ENCODE results near the gene PRSS36.

Gene PRSS36

DNA sequence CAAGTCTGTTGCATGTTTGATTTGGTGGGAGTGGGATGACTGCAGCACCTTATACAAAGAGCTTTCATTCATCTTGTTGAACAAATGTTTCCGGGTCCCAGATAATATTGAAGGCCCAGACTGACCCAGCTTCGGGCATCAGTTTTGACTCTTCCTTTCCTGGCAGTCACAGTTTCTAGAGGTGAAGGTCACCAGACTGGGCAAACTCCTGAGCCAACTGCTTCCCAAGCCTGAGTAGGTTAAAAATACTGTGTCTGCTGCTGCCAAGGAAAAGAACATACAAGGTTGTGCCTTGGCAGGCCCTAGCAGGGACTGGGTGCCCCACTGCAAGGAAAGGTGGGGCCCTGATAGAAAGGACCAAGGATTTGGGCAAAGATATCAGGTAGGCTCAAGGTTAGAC lies 37.2 kb downstream of the PRSS36 start:
- no peaks in the 10 kb centered on the region for H3K4me1 ChIP-seq (ENCODE audit: control insufficient read depth, low read depth, low read length)
- H4K8ac ChIP-seq (ENCODE audit: low read depth, low read length): no peak overlapping the region
- WGBS (ENCODE audit: extremely low coverage, insufficient coverage, low lambda C conversion rate): no CpG with 5 or more reads among the region's 2 CpGs
- no peak overlapping the region for H2BK5ac ChIP-seq (ENCODE audit: low read length)
- H3K4ac ChIP-seq (ENCODE audit: low read depth, low read length): no peak overlapping the region
- H3K18ac ChIP-seq (ENCODE audit: low read length): no peak overlapping the region
- H3K23ac ChIP-seq (ENCODE audit: low read length): no peak overlapping the region
- no peak overlapping the region for H3K9ac ChIP-seq (ENCODE audit: low read length)
- H3K4me3 ChIP-seq (ENCODE audit: low read length): no peak overlapping the region
- H3K56ac ChIP-seq (ENCODE audit: low read length): no peak overlapping the region
- no peak overlapping the region for H2BK120ac ChIP-seq (ENCODE audit: low read depth, low read length)
- H3K27me3 ChIP-seq (ENCODE audit: insufficient read depth, low read length, poor library complexity): no peaks in the 10 kb centered on the region
- H3K79me2 ChIP-seq (ENCODE audit: control insufficient read depth, insufficient read depth, low read length): no peaks in the 10 kb centered on the region
- H3K27ac ChIP-seq (ENCODE audit: low read depth, low read length): no peak overlapping the region
- no peak overlapping the region for H2BK15ac ChIP-seq (replicated peaks; ENCODE audit: low read depth)
- H3K79me1 ChIP-seq (ENCODE audit: low read length): peaks cover 4% of the 10 kb centered on the region
- no peak overlapping the region for H2AK5ac ChIP-seq (ENCODE audit: low read length)
- no peak overlapping the region for H4K5ac ChIP-seq (ENCODE audit: low read length)
- no peak for DNase-seq
- H3K36me3 ChIP-seq (ENCODE audit: control insufficient read depth, insufficient read depth, low read length): peaks cover 4% of the 10 kb centered on the region
- no peak overlapping the region for H3K4me2 ChIP-seq (ENCODE audit: low read length)

DNA sequence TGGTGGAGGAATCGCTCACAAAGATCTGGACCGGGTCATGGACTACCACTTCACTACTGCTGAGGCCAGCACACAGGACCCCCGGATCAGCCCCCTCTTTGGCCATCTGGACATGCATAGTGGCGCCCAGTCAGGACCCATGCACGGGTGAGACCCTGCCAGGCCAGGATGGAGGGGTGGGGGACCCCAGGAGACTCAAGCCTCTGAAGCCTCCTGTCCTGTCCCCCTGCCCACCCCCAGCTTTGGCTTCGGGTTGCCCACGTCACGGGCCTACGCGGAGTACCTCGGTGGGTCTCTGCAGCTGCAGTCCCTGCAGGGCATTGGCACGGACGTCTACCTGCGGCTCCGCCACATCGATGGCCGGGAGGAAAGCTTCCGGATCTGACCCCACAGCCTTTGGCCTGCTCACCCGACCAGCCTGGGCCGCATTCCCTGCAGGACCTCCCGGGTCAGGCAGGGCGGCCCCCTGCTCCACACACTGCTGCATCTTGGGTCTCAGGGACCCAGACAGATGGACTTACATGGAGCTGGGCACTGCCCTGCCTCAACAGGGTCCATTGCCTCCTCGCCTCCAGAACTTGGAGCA lies 37.9 kb downstream of the PRSS36 start:
- H3K23ac ChIP-seq (ENCODE audit: low read length): no peak overlapping the region
- H2AK5ac ChIP-seq (ENCODE audit: low read length): no peak overlapping the region
- no peak overlapping the region for H2BK120ac ChIP-seq (ENCODE audit: low read depth, low read length)
- no peak overlapping the region for H2BK15ac ChIP-seq (replicated peaks; ENCODE audit: low read depth)
- H3K18ac ChIP-seq (ENCODE audit: low read length): no peak overlapping the region
- H3K79me1 ChIP-seq (ENCODE audit: low read length): peaks cover 4% of the 10 kb centered on the region
- WGBS (ENCODE audit: extremely low coverage, insufficient coverage, low lambda C conversion rate): no CpG with 5 or more reads among the region's 23 CpGs
- H4K5ac ChIP-seq (ENCODE audit: low read length): no peak overlapping the region
- H3K56ac ChIP-seq (ENCODE audit: low read length): no peak overlapping the region
- no peaks in the 10 kb centered on the region for H3K4me1 ChIP-seq (ENCODE audit: control insufficient read depth, low read depth, low read length)
- no peak for DNase-seq
- H3K79me2 ChIP-seq (ENCODE audit: control insufficient read depth, insufficient read depth, low read length): no peaks in the 10 kb centered on the region
- no peak overlapping the region for H3K27ac ChIP-seq (ENCODE audit: low read depth, low read length)
- no peak overlapping the region for H3K4me3 ChIP-seq (ENCODE audit: low read length)
- H3K9ac ChIP-seq (ENCODE audit: low read length): no peak overlapping the region
- H3K27me3 ChIP-seq (ENCODE audit: insufficient read depth, low read length, poor library complexity): no peaks in the 10 kb centered on the region
- no peak overlapping the region for H3K4ac ChIP-seq (ENCODE audit: low read depth, low read length)
- no peak overlapping the region for H4K8ac ChIP-seq (ENCODE audit: low read depth, low read length)
- H3K36me3 ChIP-seq (ENCODE audit: control insufficient read depth, insufficient read depth, low read length): peaks cover 4% of the 10 kb centered on the region
- no peak overlapping the region for H2BK5ac ChIP-seq (ENCODE audit: low read length)
- H3K4me2 ChIP-seq (ENCODE audit: low read length): no peak overlapping the region

DNA sequence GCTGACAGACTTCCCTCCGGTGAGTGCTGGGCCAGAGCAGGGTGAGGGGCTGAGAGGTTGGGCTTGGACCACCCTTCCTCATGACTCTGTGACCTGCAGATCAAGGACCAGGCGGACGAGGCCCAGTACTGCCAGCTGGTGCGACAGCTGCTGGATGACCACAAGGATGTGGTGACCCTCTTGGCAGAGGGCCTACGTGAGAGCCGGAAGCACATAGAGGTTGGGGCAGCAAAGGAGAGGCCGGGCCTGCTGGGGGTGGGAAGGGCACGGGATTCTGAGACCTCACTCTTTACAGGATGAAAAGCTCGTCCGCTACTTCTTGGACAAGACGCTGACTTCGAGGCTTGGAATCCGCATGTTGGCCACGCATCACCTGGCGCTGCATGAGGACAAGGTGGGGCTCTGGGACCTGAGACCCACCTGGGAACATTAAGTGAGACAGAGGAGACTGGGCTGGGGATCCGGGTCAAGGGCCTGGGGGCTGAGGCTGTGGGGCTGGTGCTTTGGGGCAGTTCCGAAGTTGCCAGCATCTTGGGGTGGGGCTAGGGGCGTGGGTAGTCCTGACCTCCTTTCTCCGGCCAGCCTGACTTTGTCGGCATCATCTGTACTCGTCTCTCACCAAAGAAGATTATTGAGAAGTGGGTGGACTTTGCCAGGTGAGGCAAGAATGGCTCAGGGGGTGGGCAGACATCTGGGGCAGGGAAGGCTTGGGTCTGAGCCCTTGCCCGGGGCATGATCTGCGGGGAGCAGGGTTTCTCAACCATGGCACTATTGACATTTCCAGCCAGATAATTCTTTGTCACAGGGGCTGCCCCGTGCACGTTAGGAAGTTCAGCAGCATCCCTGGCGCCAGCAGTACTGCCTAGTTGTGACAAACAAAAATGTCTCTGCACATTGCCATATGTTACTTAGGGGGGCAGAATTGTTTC lies 39.5 kb downstream of the PRSS36 start:
- no peak overlapping the region for H2BK5ac ChIP-seq (ENCODE audit: low read length)
- no peak overlapping the region for H2AK5ac ChIP-seq (ENCODE audit: low read length)
- no peak overlapping the region for H3K27ac ChIP-seq (ENCODE audit: low read depth, low read length)
- peaks cover 4% of the 10 kb centered on the region for H3K36me3 ChIP-seq (ENCODE audit: control insufficient read depth, insufficient read depth, low read length)
- H3K56ac ChIP-seq (ENCODE audit: low read length): no peak overlapping the region
- peaks cover 4% of the 10 kb centered on the region for H3K79me1 ChIP-seq (ENCODE audit: low read length)
- H3K4me2 ChIP-seq (ENCODE audit: low read length): no peak overlapping the region
- H3K27me3 ChIP-seq (ENCODE audit: insufficient read depth, low read length, poor library complexity): no peaks in the 10 kb centered on the region
- no peak overlapping the region for H3K9ac ChIP-seq (ENCODE audit: low read length)
- no CpG with 5 or more reads among the region's 26 CpGs for WGBS (ENCODE audit: extremely low coverage, insufficient coverage, low lambda C conversion rate)
- DNase-seq: no peak
- H3K79me2 ChIP-seq (ENCODE audit: control insufficient read depth, insufficient read depth, low read length): no peaks in the 10 kb centered on the region
- H4K8ac ChIP-seq (ENCODE audit: low read depth, low read length): no peak overlapping the region
- H3K4me1 ChIP-seq (ENCODE audit: control insufficient read depth, low read depth, low read length): no peaks in the 10 kb centered on the region
- H3K23ac ChIP-seq (ENCODE audit: low read length): no peak overlapping the region
- H2BK15ac ChIP-seq (replicated peaks; ENCODE audit: low read depth): no peak overlapping the region
- no peak overlapping the region for H2BK120ac ChIP-seq (ENCODE audit: low read depth, low read length)
- no peak overlapping the region for H3K18ac ChIP-seq (ENCODE audit: low read length)
- no peak overlapping the region for H3K4me3 ChIP-seq (ENCODE audit: low read length)
- no peak overlapping the region for H4K5ac ChIP-seq (ENCODE audit: low read length)
- H3K4ac ChIP-seq (ENCODE audit: low read depth, low read length): no peak overlapping the region

DNA sequence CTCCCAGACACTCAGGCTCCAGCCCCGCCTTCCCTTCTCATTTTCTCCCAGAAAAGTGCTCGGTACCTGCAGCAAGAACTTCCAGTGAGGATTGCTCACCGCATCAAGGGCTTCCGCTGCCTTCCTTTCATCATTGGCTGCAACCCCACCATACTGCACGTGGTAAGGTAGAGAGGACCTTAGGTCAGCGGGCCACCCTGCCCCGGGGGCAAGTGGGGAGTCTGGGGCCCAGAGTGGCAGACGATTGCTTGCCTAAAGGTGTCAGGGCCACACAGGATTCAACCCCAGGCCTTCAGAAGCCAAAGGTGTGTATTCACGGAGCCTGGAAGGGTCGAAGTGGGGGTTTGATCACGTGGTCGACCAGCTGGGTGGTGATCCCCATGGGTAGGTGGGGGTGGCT lies 40.2 kb downstream of the PRSS36 start:
- no peak overlapping the region for H3K4me3 ChIP-seq (ENCODE audit: low read length)
- no peaks in the 10 kb centered on the region for H3K79me2 ChIP-seq (ENCODE audit: control insufficient read depth, insufficient read depth, low read length)
- no peak overlapping the region for H3K9ac ChIP-seq (ENCODE audit: low read length)
- no peak overlapping the region for H3K27ac ChIP-seq (ENCODE audit: low read depth, low read length)
- H3K4me2 ChIP-seq (ENCODE audit: low read length): no peak overlapping the region
- H2BK15ac ChIP-seq (replicated peaks; ENCODE audit: low read depth): no peak overlapping the region
- H2BK120ac ChIP-seq (ENCODE audit: low read depth, low read length): no peak overlapping the region
- no peak overlapping the region for H3K18ac ChIP-seq (ENCODE audit: low read length)
- H3K36me3 ChIP-seq (ENCODE audit: control insufficient read depth, insufficient read depth, low read length): peaks cover 4% of the 10 kb centered on the region
- no peak overlapping the region for H3K4ac ChIP-seq (ENCODE audit: low read depth, low read length)
- no peaks in the 10 kb centered on the region for H3K27me3 ChIP-seq (ENCODE audit: insufficient read depth, low read length, poor library complexity)
- H2AK5ac ChIP-seq (ENCODE audit: low read length): no peak overlapping the region
- H3K23ac ChIP-seq (ENCODE audit: low read length): no peak overlapping the region
- H3K56ac ChIP-seq (ENCODE audit: low read length): no peak overlapping the region
- DNase-seq: no peak
- WGBS (ENCODE audit: extremely low coverage, insufficient coverage, low lambda C conversion rate): no CpG with 5 or more reads among the region's 12 CpGs
- peaks cover 4% of the 10 kb centered on the region for H3K79me1 ChIP-seq (ENCODE audit: low read length)
- no peak overlapping the region for H4K5ac ChIP-seq (ENCODE audit: low read length)
- no peaks in the 10 kb centered on the region for H3K4me1 ChIP-seq (ENCODE audit: control insufficient read depth, low read depth, low read length)
- H4K8ac ChIP-seq (ENCODE audit: low read depth, low read length): no peak overlapping the region
- no peak overlapping the region for H2BK5ac ChIP-seq (ENCODE audit: low read length)

DNA sequence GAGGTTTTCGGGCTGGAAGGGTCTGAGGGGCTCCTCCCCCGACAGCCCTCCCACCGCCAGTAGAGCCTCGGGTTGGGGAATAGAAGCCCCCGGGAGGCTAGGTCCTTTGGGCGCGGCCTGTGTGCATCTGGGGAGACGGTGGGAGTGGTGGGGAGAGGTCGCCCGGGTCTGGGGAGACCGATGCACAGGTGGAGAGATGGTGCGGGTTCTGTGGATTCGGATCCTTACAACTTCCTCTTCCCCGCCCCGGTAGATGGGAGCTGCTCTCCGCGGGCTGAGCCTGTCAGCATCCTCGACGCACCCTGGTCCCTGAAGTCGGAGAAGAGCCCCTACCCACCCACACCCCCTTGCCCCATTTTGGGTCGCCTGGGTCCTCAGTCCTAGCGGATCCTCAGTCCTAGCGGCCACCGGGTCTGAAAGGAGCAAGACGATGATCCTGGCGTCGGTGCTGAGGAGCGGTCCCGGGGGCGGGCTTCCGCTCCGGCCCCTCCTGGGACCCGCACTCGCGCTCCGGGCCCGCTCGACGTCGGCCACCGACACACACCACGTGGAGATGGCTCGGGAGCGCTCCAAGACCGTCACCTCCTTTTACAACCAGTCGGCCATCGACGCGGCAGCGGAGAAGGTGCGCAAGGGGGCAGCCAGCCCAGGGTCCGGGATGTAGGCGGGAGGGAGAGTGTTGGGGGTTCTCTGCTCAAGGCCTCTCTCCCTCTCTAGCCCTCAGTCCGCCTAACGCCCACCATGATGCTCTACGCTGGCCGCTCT lies 40.9 kb downstream of the PRSS36 start:
- no CpG with 5 or more reads among the region's 57 CpGs for WGBS (ENCODE audit: extremely low coverage, insufficient coverage, low lambda C conversion rate)
- Histone ChIP-seq H3K27ac (ENCODE audit: low read depth, low read length) (no peak overlapping the region), H3K4me1 (ENCODE audit: control insufficient read depth, low read depth, low read length) (no peaks in the 10 kb centered on the region), H2AK5ac (ENCODE audit: low read length) (no peak overlapping the region), H3K4me3 (ENCODE audit: low read length) (peak overlapping the region; percentile 80), H3K79me2 (ENCODE audit: control insufficient read depth, insufficient read depth, low read length) (no peaks in the 10 kb centered on the region), H3K9ac (ENCODE audit: low read length) (peak overlapping the region; percentile 91), H3K27me3 (ENCODE audit: insufficient read depth, low read length, poor library complexity) (no peaks in the 10 kb centered on the region), H3K79me1 (ENCODE audit: low read length) (peaks cover 4% of the 10 kb centered on the region), H3K23ac (ENCODE audit: low read length) (no peak overlapping the region), H2BK15ac (replicated peaks; ENCODE audit: low read depth) (no peak overlapping the region), H3K18ac (ENCODE audit: low read length) (peak overlapping the region; percentile 72), H3K36me3 (ENCODE audit: control insufficient read depth, insufficient read depth, low read length) (peaks cover 4% of the 10 kb centered on the region), H2BK120ac (ENCODE audit: low read depth, low read length) (no peak overlapping the region), H3K4me2 (ENCODE audit: low read length) (peak overlapping the region; percentile 90), H4K8ac (ENCODE audit: low read depth, low read length) (no peak overlapping the region), H2BK5ac (ENCODE audit: low read length) (no peak overlapping the region), H3K4ac (ENCODE audit: low read depth, low read length) (peak overlapping the region; percentile 74), H4K5ac (ENCODE audit: low read length) (no peak overlapping the region), H3K56ac (ENCODE audit: low read length) (peak overlapping the region; percentile 97)
- no peak for DNase-seq

Measured in mesendoderm (in vitro differentiated cells).